Adrenal gland (tissue), 5 donors: ENCODE results near the gene ANKLE2.
"Not testable (repeated sequence)": the region's sequence is repeated elsewhere in the genome, so short reads cannot be mapped to it uniquely, and the experiment has no call there.

Experiments used
- POLR2A ChIP-seq, 2 donors: fragments of 450-650 bp; IDR thresholded peaks; one replicate each; pipeline ENCODE4 v1.6.1; 2017; ENCODE audit warnings: antibody characterized with exemption in 2 of 2, mild to moderate bottlenecking in 2 of 2, moderate library complexity in 1 of 2
- TF ChIP-seq, protein P1 (sequence below), 6 experiments: fragments of 450-650 bp in 4 of 6; fragments of 200-600 bp in 2 of 6; sonication (generic) in 1 of 6; IDR thresholded peaks; 1 replicate in 5 of 6; 2 replicates in 1 of 6; pipeline versions ENCODE4 v1.5.1 to v1.8.0; 2016 to 2021; ENCODE audit warnings: antibody characterized with exemption in 6 of 6, mild to moderate bottlenecking in 2 of 6, moderate library complexity in 1 of 6
- donor health status: DM: no; HTN: no; CAD: no.

DNA sequence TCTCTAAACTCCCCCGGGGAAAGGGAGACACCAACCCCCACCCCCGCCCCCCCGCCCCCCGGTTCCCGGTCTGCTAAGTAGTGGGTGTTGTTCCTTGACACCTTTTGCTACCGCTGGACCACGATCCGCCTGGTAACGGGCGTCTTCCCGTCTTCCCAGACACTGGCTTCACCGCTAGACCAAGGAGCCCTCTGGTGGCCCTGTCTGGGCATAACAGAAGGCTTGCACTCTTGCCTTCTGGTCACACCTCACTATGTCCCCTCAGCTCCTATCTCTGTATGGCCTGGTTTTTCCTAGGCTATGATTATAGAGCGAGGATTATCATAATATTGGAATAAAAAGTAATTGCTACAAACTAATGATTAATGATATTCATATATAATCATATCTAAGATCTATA lies 47.8 kb upstream of the ANKLE2 start:
- TF ChIP-seq, protein P1, sequence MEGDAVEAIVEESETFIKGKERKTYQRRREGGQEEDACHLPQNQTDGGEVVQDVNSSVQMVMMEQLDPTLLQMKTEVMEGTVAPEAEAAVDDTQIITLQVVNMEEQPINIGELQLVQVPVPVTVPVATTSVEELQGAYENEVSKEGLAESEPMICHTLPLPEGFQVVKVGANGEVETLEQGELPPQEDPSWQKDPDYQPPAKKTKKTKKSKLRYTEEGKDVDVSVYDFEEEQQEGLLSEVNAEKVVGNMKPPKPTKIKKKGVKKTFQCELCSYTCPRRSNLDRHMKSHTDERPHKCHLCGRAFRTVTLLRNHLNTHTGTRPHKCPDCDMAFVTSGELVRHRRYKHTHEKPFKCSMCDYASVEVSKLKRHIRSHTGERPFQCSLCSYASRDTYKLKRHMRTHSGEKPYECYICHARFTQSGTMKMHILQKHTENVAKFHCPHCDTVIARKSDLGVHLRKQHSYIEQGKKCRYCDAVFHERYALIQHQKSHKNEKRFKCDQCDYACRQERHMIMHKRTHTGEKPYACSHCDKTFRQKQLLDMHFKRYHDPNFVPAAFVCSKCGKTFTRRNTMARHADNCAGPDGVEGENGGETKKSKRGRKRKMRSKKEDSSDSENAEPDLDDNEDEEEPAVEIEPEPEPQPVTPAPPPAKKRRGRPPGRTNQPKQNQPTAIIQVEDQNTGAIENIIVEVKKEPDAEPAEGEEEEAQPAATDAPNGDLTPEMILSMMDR (IDR thresholded peaks at IDR 0.05) = peak; percentile 26 to 61 (median 44)
- not testable (repeated sequence) for TF ChIP-seq POLR2A (IDR thresholded peaks at IDR 0.05)
